ENCODE results near the gene ETNK2.

ETNK2 gene, protein sequence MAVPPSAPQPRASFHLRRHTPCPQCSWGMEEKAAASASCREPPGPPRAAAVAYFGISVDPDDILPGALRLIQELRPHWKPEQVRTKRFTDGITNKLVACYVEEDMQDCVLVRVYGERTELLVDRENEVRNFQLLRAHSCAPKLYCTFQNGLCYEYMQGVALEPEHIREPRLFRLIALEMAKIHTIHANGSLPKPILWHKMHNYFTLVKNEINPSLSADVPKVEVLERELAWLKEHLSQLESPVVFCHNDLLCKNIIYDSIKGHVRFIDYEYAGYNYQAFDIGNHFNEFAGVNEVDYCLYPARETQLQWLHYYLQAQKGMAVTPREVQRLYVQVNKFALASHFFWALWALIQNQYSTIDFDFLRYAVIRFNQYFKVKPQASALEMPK

DNA sequence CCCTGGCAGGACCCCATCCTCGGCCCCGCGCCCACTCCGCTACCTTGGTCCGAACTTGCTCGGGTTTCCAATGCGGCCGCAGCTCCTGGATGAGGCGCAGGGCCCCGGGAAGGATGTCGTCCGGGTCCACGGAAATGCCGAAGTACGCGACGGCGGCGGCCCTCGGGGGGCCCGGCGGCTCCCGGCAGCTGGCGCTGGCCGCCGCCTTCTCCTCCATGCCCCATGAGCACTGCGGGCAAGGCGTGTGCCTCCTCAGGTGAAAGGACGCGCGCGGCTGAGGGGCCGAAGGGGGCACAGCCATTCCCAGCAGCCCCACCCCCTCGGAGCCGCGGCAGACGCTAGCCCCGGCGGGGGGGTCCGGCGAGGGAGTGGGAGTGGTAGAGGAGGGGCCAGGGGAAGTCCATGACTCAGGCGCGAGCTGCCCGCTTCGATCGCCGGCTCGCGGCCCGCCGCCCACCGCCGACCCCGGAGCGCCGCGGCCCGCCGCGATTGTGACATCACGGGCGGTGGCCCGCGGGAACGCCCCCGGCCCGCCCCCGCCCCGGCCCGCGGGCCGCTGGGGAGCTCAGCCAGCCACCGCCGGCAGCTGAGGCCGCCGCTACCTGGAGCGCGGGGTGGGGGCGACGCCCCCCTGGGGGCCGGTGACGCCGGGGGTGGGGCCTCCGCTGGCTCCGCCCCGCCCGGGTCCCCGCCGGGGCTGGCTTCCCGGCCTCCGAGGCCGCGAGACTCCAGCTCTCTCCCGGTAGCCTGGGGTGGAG is at the start of gene ETNK2:
TSS of gene ETNK2 (minus strand) at position 493 of the 758 bp plus-strand sequence. CDS start at position 301, 192 bp downstream.
- DNase-seq (ENCODE audit: low read depth): peak; percentile 51

DNA sequence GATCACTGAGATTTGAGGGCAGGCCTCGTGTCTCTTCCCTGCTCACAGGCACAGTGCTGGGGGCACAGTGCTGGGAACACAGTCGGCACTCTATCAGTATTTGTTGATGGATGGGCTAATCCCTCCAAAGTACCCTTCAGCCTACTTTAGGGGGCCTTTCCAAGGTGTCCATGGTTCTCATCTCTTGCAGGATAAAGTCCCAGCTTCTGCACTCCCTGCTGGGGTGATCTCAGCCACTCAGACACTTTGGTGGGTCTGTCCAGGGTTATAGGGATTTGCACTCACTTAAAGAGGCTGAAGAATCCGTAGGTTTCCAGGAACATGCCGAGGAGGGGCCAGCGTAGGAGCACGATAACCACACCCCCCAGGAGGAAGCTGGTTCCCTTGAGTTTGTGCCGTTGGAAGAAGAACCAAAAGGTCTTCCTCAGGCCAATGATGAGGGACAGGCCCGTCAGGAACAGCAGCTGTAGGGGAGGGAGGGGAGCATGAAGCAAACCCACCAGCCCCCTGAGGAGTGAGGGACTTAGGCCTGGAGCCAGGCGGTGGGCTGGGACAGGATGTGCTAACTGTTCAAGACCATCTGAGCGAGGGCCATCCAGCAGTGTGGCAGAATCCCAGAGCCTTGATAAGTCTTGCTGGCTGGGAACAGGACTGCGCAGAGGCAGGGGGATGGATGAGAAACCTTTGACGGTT is 49.6 kb upstream of the ETNK2 start:
- no peak for DNase-seq (ENCODE audit: low read depth)

DNA sequence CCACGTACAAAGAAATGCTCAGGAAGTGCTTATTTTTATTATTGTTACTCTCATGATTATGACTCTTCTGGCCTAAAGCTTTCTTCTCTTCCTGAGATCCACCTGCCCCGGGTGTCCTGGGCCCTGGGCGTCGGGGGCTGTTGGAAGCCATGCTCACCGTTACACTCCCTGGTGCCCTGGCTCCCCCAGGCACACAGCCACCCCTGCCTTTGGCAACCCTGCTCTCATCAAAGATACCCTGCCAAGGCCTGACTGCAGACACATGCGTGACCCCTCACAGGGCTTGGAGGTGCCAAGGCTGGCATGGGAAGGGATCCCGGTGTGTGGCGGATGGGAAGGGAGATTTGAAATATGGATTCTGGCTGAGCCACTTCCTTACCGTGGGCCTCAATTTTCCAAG is 47.7 kb upstream of the ETNK2 start:
- no peak for DNase-seq (ENCODE audit: low read depth)

DNA sequence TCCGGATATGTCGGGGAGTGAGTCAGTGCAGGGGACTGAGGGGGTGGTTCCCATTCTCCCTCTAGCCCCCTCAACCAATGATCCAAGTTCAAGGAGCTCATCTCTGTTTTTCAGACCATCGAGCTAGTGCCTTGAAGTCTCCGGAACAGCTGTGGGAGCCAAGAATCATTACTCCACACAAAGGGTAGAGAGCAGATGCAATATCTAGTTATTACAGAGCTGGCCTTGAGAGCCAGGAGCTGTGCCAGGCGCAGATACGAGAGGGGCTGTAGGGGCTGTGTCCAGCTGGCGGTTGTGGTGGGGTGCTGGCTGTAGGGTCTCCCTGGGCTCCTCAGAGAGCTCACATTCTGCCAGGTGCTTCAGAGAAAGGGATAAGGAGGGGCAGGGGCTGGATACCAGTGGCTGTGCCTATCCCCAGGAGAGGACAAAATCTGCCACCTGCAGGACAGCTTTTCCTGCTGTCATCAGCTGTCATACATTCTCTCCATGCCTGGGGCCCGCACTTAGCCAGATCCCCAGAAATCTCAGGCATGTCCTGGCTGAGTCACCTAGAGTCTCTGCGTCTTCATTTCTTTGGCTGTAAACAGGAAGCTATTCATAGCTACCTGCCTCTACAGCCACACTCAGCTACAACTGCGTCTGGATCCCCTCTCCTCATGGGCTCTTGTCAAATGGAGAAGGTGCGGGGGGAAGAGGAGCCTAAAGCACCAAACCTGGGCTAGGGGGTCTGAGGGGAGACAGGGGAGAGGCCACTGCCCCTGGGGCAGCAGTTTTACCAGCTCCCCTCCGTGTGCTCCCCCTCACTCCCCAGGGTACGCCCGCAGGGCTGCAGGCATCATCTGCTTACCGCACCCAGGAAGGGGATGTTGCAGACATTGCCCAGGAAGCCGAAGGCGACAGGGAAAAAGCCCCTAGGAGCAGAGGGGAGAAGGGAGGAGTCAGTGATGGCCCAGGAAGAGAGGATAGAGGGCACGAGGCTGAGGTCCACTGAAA is 46.8 kb upstream of the ETNK2 start:
- DNase-seq (ENCODE audit: low read depth): no peak

DNA sequence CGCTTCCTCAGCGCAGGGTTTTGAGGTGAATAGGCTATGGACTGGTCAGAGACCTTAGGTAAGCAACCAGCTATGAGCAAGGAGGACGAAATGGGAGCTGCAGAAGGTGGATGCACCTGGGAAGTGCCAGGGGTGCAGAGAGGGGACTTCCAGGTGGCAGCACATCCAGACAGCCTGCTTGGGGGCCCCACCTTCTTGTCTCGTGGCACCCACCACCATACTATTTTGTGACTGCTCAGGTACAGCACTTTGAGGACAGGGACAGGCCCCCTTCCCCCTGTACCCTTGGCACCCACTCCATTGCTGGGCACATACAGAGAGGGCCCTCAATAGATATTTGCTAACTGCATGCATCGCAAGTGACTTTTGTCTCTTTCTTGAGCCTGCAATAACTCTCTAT is 45.2 kb upstream of the ETNK2 start:
- no peak for DNase-seq (ENCODE audit: low read depth)

DNA sequence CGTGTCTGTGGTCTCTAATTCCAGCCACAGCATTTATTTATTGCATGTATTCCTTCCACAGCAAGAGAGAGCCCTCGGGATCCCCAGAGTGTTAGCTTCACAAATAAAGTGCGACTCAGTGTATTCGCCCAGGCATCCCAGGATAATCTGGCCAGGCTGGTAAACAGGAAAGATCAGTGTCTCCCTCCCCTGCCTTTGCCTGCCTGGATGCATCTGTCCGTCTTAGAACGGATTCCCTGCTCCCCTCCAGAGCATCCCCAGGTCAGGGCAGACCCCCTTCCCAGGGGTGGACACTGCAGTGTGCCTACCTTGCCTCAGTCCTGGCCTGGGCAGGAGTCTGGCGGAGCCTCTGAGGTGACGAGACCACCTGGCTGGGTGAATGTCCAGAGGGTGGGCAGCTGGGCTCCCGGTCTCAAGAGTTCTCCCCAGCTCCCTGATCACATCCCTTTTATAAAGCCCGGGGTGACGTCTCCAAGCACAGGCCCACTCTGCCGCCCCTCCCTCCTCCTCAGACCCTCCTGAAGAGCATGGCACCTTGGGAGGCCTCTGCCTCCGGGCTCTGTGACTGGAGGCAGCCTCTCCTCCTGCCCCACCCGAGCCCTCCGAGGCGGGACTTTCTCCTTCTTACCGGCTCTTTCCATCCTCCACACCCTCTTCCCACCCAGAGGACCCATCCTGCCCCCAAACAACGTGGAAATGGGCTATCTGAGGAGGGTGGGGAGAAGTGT is 44.4 kb upstream of the ETNK2 start, which contains the start of gene KISS1:
TSS of gene KISS1 (minus strand) at position 424 of the 728 bp plus-strand sequence. CDS start 3,615 bp downstream, outside the sequence.
- DNase-seq (ENCODE audit: low read depth): no peak

DNA sequence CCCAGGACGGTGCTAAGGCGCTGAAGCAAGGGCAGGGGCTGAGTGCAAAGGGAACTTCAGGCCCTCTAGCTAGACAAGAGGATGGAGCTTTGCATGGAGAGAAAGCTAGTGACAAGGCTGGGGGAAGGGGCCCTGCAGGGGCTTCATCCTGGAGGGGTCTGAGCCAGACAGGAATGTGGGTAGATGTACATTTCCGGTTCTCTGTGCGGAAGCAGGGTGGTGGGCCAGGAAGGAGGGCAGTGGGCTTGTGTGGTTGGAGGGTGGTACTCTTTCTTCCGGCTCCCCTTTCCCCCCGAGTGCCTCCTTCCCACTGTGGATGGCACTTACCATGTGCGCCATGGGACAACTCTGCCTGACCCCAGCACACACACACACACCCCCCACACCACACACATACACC is 42.9 kb upstream of the ETNK2 start:
- DNase-seq (ENCODE audit: low read depth): no peak

DNA sequence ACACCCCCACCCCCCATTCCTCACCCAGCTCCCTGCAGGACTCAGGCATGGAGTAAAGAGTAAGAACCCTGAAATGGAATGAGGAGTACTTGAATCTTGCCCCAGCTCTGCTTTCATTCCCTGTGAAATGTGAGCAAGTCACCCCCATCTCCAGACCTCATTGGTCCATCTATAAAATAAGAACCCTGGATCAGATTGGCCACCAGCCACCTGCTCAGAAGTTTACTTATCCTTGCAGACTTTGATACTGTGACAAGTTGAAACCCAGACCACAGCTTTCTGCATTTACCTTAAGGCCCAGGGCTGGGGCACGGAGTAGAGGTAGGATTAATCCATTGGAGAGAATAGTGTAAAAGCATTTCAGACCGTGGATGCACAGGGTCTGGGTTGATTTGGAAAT is 42.2 kb upstream of the ETNK2 start:
- DNase-seq (ENCODE audit: low read depth): no peak

DNA sequence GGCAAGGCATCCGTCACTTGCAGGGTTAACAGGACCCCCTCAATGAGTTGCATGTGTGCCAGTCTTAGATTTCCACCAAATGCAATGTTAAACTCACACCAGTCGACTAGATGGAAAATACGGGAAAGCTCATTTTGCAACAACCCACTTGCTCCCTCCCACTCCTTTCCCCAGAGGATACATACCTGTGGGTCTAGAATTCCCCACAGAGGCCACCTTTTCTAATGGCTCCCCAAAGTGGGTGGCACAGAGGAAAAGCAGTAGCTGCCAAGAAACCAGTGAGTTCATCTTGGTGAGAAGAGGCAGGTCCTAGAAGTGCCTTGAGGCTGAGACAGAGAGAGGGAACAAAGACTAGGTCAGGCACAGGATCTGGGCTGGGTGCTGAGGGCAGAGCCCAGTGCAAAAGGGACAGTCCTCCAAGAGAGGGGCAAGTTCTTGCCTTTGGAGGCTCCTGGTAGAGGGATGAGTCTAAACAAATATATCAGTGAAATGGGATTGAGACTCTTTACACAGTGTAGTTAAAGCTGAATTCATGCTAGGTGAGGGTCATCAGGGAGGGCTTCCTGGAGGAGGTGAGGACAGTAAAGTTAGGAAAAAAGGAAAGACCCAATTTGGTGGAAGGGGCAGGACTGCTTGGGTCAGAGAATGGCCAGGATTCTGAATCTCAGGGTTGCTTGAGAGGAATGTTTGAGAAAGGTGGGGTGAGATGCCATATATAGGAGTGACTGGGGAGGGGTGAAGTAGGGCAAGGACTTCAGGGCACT is 40.9 kb upstream of the ETNK2 start:
- no peak for DNase-seq (ENCODE audit: low read depth)

DNA sequence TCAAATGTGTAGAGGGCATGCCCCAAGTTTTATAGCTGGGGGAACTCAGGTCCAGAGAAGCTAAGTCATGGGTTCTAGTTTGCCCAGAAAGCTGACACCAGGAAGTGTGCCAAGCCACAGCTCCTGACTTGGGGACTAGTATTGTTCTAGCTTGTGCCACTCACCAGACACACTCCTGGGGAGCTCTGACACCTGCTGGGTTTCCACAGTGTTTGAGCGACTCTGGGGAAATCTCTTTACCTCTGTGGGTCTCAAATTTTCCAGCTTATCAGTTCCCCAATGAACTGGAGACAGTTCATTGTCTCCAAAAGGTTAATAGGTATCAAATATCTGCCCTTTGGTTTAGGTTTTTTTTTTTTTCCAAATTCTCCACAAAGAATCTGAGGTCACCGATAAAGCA is 40.2 kb upstream of the ETNK2 start:
- no peak for DNase-seq (ENCODE audit: low read depth)

DNA sequence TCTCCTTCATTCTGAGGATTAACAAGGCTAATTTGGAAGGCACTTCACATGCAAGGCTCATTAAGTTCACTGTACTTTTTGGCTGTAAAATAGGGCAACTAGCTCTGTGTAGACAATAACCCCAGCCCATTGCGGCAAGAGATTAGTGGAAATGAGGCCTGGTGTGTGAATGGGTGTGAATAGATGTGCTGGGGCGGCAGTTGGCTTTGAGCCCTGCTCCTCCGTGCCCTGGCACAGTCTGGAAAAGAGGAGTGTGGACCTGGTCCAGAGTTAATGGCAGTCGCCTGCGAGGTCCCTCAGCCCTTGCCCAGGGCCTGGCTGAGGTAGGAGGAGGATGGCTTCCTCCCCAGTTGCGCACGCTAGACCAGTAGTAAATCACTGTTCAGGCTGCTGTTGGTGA is 39.6 kb upstream of the ETNK2 start:
- no peak for DNase-seq (ENCODE audit: low read depth)

DNA sequence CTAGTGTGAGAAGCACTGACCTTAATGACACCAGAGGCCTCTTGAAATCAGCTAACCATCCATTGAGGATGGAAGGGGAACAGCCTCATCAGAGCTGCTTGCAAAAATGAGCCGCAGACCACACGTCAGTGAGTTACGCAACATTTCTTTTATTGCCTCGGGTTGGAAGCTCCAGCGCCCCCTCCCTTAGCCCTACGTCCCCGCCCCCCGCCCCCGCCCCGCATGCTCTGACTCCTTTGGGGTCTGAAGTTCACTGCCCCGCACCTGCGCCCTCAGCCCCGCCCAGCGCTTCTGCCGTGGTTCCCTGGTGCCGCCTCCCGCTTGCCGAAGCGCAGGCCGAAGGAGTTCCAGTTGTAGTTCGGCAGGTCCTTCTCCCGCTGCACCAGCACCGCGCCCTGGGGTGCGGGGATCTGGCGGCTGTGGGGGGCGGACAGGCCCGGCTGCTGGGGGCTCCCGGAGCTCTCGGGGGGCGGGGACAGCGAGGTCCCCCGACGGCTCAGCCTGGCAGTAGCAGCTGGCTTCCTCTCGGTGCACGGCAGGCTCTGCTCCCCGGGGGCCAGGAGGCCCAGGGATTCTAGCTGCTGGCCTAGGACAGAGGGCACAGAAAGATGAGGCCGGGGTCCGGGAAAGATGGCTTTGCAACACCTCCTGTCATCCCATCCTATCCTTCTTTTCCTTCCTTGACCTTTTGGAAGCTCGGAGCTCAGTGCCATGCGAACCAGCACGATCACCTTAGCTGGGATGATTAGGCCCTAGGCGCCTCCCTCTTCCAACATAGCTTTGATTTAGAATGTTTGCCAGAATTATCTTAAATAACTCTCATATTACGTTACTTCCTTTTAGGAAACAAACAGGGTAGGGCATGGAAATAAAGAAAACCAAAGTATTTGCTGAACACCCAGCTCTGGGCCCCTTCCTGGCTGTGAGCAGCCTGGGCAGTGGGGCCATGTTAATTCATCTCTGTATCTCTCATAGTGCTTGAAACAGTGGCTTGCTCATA is 38.7 kb upstream of the ETNK2 start:
- DNase-seq (ENCODE audit: low read depth): no peak

DNA sequence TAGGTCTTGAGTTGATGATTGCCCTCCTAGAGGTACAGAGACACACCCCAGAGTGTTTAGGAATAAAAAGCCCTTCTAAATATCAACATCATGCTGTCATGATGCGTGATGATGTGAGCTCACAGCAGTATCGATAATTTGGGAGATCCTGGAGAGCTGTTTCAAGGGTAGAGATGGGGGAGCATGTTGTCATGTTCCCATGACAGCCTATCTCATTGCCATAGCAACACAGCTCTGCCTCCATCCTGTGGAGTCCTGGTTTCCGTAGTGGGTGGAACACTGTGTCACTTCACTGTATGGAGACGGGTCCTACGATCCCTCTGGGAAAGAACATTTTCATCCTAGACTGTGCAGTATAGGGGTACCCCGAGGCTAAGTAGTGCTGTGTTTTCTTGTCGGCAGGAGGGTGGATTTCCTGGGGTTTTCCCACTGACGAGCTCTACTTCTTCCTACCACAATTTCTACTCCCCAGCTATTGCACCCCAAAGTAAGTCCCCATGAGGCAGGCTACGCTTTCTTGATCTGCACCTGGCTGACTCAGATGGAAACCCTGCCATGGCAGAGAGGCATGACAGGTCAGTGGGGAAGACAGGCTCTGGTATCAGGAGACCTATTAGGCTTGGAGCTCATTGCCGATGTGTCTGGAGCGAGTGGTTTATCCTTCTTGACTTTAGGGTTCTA is 37.3 kb upstream of the ETNK2 start:
- no peak for DNase-seq (ENCODE audit: low read depth)

DNA sequence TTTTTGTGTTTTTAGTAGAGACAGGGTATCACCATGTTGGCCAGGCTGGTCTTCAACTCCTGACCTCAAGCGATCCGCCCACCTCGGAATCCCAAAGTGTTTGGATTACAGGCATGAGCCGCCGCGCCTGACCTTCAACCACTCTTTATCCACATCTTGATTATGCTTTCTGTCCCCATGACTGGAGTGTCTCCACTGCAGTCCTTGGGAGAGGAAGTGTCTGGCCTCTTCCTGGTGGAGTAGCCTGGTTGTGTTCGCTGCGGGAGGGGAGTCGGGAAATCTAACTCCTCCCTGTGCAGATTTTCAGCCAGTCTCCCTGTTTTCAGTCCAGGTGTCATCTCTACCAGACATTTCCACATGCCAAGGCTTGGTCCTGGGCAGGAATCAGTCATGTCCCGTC is 34.8 kb upstream of the ETNK2 start:
- DNase-seq (ENCODE audit: low read depth): no peak

DNA sequence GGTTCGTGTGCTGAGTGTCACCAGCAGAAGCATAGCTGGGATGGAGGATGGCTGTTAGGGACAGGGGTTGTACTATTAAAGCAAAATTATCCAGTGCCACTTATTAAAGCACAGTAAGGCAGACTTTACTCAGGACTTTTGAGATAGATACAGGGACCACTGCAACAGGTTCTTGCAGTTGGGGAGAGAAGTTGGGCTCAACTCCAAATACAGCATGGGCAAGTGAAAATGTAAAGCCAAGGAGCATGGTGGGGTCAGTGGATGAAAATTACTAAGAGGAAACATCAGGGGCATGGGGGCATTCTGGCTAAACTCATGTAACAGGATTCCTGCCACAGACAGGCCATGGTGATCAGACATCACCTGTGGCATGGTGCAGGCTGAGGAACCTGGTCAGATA is 29.3 kb upstream of the ETNK2 start:
- DNase-seq (ENCODE audit: low read depth): no peak

DNA sequence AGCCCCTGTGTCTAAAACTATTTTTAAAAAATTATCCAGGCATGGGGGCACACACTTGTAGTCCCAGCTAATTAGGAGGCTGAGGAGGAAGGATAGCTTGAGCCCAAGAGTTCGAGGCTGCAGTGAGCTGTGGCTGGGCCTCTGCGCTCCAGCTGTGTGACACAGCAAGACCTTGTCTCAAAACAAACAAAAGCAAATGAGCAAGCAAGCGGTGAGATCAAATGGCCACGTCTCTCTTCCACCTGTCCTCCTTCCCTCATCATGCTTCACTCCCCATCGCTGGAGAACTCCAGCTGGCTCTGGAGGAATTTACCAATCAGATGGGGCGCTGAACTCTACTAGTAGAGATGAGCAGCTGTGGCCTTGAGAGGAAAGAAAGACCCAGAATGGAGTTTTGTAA is 28.3 kb upstream of the ETNK2 start:
- DNase-seq (ENCODE audit: low read depth): no peak

DNA sequence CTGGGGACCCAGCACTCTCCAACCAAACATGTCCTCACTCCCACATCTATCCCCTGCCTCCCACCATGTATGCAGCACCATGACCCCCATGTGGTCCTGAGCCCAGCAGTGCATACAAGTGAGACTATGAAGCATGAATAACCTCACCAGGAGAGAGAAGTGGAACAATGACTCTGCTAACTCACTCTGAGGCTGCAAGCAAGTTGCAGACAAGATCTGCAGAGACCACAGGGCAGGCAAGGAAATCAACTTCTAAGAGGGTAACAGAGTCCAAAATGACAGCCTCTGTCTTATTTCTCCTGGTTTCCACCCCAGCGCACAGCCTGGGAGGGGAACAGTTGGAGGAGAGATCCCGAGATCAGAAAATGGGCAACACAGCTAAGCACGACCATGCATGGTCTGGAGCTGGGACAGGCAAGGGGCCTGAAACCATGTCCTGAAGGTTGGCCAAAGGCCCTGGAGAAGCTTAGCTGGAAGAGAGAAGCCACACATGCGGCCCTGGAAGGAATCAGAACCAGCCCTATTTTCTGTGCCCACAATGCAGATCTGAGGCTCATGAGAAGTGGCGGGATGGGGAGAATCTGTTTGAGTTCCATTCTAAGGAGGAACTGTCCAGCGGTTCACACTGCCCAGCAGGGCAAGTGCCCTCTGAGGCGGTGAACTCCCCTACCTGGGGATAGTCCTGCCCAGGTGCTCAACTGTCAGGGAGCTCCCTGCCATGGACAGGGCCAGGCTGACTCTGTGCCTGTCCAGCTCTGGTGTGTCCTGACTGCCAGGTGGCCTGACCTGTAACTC is 26.8 kb upstream of the ETNK2 start:
- no peak for DNase-seq (ENCODE audit: low read depth)

Measured in activated gamma-delta T cell treated with anti-CD3 and anti-CD28 coated beads, Interleukin-2, amount 50 U/mL, for 16 hours (primary cell).